ENCODE measurements around the gene PRODH.
"Not testable (repeated sequence)": the region's sequence is repeated elsewhere in the genome, so short reads cannot be mapped to it uniquely, and the experiment has no call there.

PRODH gene

GRCh38 chr22:18935889-18936529 is at the start of gene PRODH:
Gene PRODH (minus strand): TSS chr22:18936293. CDS start chr22:18936287, 6 bp downstream.
- no peak for FAIRE-seq

DNA sequence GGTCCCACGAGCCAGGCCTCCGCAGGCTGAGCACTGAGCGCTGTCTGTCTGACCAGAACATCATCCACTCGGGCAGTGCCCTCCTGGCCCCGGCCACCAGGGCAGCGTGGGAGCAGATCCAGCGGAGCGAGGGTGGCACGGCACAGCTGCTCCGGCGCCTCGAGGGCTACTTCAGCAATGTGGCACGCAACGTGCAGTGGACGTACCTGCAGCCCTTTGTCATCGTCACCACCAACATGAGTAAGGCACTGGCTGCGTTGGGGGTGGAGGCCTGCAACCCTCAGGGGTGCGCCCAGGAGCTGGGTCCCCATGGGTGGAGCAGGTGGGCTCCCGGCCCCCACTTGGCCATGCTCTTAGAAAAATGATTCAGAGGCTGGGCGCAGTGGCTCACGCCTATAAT is 49.7 kb upstream of the PRODH start:
- no peak for FAIRE-seq

GRCh38 chr22:18984564-18984963 is 48.5 kb upstream of the PRODH start:
- no peak for FAIRE-seq

DNA sequence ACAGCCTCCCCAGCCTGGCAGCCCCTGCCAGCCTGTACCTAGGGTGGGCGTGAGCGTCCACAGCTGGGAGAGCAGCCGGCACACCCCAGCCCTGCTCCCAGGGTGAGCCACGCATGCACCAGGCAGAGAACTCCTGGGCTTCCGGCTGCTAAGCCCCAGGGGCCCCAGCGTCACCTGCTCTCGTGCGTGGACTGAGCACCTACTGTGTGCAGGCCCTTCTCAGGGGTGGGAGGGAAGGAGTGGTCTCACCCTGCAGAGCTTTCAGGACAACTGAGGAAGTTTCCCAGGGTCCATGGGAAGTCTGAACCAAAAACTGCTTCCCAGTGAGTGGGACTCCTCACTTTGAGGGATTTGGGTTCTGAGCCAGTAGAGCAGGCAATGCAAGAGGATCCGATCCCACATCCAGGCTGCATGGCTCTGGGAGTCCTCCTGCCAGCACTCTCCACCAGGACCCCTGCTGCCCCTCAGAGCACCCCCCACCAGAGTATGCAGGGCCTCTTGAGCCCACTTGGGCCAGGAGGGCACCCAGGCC is 47.1 kb upstream of the PRODH start:
- FAIRE-seq: no peak

DNA sequence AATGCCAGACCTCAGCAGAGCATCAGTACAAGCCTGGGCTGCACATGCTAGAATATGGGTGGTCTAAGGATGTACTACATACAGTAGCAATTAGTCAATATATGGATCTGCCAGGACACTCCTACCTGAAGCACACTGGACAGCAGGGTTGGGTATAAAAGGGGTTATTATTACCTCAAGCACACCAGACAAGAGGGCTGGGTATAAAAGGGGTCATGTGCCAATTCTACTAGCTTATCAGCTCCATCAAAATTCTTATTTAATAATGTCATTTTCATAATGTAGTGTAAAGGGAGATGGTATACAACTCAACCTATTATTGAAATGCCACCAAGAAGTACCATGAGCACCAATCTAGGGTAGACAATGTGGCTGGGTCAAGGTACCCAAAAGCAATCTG is 44.7 kb upstream of the PRODH start:
- no peak for FAIRE-seq

GRCh38 chr22:18979957-18980356 is 43.9 kb upstream of the PRODH start:
- FAIRE-seq: no peak

DNA sequence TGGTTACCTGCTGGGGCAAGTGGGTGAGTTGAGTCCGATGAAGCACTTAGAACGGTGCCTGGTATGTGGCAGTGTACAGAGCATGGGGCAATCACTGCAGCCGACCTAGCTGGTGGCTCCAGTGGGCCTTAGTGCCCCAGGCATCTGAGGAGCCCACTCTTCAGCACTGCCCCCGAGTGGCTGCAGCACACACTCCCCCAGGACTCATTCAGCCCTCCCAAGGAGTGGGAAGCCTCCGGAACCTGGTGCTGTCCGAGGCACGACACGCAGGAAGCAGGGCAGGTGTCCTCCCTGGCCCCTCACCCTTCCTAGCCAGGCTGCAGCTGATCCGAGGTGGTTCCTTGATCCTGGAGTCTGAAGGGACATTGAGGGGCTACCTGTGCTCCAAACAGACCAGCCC is 42.4 kb upstream of the PRODH start:
- FAIRE-seq: no peak

- no peak for FAIRE-seq
Measured at GRCh38 chr22:18977824-18978425, 41.8 kb upstream of the PRODH start.

DNA sequence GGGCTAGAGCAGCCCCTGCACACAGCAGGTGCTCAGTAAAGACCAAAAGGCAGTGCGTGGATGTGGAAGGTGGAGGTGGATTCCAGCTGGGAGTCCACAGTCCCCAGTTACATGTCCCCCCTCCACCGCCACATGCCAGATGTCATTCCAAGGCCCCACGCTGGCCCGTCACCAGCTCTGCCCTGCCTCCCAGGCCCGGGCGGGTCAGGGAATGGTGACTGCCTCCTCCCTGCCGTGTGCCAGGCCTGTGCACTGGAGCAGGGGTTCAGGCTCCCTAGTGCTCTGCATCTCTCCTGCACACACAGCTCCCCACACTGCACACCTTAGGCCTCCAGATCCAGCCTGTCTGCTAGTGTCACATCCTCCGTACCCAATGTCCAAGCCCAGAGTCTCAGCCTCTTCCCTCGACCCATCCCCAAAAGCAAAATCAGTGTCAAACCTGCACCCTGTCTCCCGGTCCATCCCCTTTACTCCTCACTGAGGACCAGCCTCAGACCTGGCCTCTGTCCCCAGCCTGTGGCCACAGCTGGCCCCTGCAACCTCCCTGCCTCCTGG is 40.2 kb upstream of the PRODH start:
- FAIRE-seq: no peak

- no peak for FAIRE-seq
Measured at GRCh38 chr22:18975434-18976196, 39.5 kb upstream of the PRODH start.

DNA sequence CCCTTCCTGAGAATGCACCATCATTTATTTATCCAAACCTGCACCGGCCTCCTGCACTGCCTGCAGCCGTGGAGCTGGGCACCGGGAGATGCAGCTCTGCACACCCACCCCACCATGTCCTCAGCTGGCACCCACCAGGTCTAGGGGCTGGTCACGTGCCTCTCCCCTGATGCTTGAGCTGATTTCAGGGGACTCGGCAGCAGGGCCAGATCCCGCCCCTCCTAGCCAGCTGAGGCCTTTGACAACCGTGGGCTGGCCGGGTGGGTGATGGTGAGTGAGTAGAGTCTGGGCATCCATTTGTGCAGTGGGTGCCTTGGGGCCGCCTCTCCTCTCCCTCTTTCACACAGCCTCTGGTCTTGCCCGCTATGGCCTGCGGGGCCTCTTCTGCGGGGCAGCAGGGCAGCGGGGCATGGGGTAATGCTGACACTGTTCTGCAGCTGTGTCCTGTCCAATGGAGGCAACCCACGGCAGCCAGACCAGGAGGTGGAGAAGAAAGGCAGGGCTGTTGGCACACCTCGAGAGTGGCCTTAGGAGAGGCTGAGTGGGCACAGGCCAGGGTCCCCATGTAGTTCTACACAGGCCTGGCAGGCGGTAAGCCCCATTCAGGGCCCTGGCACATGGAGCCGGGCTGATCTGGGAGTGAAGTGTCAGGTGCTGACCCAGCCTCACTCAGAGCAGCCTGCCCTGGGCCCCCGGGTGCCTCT is 38.5 kb upstream of the PRODH start:
- FAIRE-seq: no peak

DNA sequence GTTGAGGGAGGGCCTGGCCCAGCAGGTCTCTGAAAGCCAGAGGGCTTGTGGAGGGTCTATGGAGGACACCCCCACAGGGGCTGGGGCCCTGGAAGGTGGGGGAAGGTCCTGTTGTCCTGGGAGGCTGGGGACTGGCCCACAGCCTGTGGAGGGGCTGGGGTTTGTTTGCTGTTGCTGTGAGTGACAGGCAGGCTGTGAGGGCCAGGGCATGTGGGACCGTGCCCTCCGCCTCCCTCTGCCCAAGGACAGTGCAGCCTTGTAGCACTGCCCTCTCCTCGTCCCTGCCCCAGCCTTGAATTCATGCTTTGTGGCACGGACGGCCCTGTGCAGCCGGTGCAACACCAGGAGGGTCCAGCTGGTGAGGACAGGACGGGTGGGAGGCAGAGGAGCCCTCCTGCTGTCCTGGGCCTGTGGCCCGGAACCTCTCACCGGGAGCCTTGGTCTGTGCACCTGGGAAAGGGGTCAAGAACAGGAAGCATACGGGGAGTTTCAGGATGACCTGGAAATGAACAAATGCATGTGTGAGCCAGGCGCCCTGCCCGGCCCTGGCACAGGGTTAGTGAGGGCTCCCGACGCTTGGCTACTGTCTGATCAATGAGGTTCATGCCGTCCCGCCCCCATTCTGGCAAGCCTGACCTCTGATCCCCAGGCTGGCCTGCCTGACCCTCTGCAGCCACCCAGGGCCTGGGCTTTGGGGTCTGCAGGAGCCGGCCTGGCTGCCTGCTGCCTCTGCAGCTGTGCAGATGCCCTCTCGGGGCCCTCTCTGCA is 37.4 kb upstream of the PRODH start:
- no peak for FAIRE-seq

DNA sequence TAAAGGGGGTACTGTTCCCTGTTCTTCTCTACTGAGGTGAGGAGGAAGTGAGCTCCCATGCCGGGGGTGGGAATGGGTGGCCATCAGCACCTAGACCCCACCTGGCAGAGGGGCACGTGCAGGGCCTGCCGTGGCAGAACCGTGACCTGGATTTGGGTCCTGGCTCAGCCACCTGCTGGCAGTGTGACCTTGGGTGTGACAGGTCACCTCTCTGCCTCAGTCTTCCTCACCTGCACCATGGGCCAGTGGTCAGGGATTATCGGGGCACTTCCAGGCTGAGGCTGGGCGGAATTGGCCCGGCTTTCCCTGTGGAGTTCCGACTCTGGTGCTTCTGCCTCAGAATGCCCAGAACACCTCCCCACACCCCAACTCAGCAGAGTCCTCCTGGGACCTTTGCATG is 36.5 kb upstream of the PRODH start:
- FAIRE-seq: not testable (repeated sequence)

DNA sequence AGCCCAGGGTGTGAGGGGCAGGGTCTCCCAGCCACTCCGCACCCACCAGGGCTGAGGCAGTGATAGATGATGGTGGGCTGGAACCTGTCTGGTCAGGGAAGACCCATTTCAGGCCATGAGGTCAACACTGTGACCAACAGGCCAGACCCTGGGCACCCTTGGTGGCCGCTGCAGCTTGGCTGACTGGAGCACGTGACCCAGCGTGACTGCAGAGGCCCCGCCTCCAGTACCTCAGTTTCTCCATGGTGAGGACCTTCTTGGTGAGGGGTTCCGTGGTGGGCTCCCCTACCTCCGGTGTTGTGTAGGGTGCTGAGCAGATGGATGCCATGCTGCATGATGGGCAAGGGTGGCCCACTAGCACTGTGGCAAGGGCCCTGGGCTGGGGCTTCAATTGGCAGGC is 35.9 kb upstream of the PRODH start:
- not testable (repeated sequence) for FAIRE-seq

GRCh38 chr22:18971321-18971751 is 35.2 kb upstream of the PRODH start:
- FAIRE-seq: no peak

GRCh38 chr22:18970948-18971315 is 34.8 kb upstream of the PRODH start:
- FAIRE-seq: no peak

- no peak for FAIRE-seq
Measured at GRCh38 chr22:18970176-18970947, 34.3 kb upstream of the PRODH start.

- FAIRE-seq: not testable (repeated sequence)
Measured at GRCh38 chr22:18969158-18969942, 33.3 kb upstream of the PRODH start.

GRCh38 chr22:18968011-18968749 is 32.1 kb upstream of the PRODH start:
- no peak for FAIRE-seq

All from TTC549 (cell line).